HepG2 (cell line): ENCODE data around the gene FARSB. TPM values are rescaled to one million over a fixed set of nuclear protein-coding genes. Genes with fewer than 3 reads are reported as not detected.
A peak's percentile ranks its signal among the peaks of the same experiment; 100 is the strongest.

Source experiments
- CEBPZ ChIP-seq: IDR thresholded peaks from 2 replicates; pipeline ENCODE4 v1.6.1; 2012; ENCODE audit warnings: low read length, improper control_type of control experiment
- CENPBD1 ChIP-seq: sonication (generic); formaldehyde crosslinking; IDR thresholded peaks from 2 replicates; pipeline ENCODE4 v1.8.0; 2022; ENCODE audit warnings: missing genetic modification reagents, low read depth, mild to moderate bottlenecking, borderline replicate concordance
- CREB3 ChIP-seq: sonication (generic); formaldehyde crosslinking; IDR thresholded peaks from 2 replicates; pipeline ENCODE4 v1.5.0; 2020; ENCODE audit warnings: missing genetic modification reagents
- KIAA2018 ChIP-seq: sonication (generic); formaldehyde crosslinking; IDR thresholded peaks from 2 replicates; pipeline ENCODE4 v1.5.0; 2020; ENCODE audit warnings: mild to moderate bottlenecking, missing genetic modification reagents, borderline replicate concordance
- NCOA5 ChIP-seq: sonication (generic); formaldehyde crosslinking; IDR thresholded peaks from 2 replicates; pipeline ENCODE4 v1.4.0; 2020; ENCODE audit warnings: missing genetic modification reagents
- PLRG1 ChIP-seq: fragments of 450-650 bp; conservative IDR thresholded peaks from 2 replicates; pipeline ENCODE4 v1.6.1; 2016
- SOX5 ChIP-seq: IDR thresholded peaks from 2 replicates; pipeline ENCODE4 v1.6.1; 2016; ENCODE audit warnings: borderline replicate concordance
- WIZ ChIP-seq: sonication (generic); formaldehyde crosslinking; IDR thresholded peaks from 2 replicates; pipeline ENCODE4 v1.5.1; 2020; ENCODE audit warnings: mild to moderate bottlenecking, missing genetic modification reagents
- ZBTB25 ChIP-seq: IDR thresholded peaks from 2 replicates; pipeline ENCODE4 v1.6.1; 2018; ENCODE audit warnings: missing genetic modification reagents
- ZNF451 ChIP-seq: sonication (generic); formaldehyde crosslinking; IDR thresholded peaks from 2 replicates; pipeline ENCODE4 v1.5.0; 2020; ENCODE audit warnings: mild to moderate bottlenecking, missing genetic modification reagents
- ZNF773 ChIP-seq: sonication (generic); formaldehyde crosslinking; IDR thresholded peaks from 2 replicates; pipeline ENCODE4 v1.4.0; 2020; ENCODE audit warnings: missing genetic modification reagents, borderline replicate concordance
- ZNF784 ChIP-seq: sonication (generic); formaldehyde crosslinking; IDR thresholded peaks from 2 replicates; pipeline ENCODE4 v1.5.1; 2020; ENCODE audit warnings: missing genetic modification reagents, mild to moderate bottlenecking, borderline replicate concordance
- polyA plus RNA-seq, 8 experiments: library from polyadenylated mRNA; depleted of rRNA in 3 of 8; stranded (reverse) in 7 of 8; unstranded in 1 of 8; fragments of >200 nt; fragmentation: Illumina TruSeq in 4 of 8; extraction: Trizol in 4 of 8; gene quantifications; 2 replicates each; pipeline versions ENCODE4 v1.2.1 to v1.2.3, GENCODE V29; 2011 to 2016; ENCODE audit warnings: low read depth in 4 of 8, missing spikeins in 1 of 8, mixed read lengths in 1 of 8; ENCODE audit not compliant: insufficient read depth in 1 of 8
- total RNA-seq, 5 experiments: library from RNA; depleted of rRNA; stranded (reverse); fragments of >200 nt; fragmentation: Illumina TruSeq; extraction: Trizol; gene quantifications; 2 replicates each; pipeline ENCODE4 v1.2.3, GENCODE V29; 2016; ENCODE audit warnings: low read depth in 1 of 5

FARSB gene
- total and polyA plus RNA-seq, 2 of the 13 experiments (the other 11 are each of a cell fraction or from before 2014, with no cell fraction given), result 23.3 to 45.9 TPM

- TF ChIP-seq KIAA2018 (CRISPR knock-in tag) (peak; percentile 94; the same call in 1 of the 2 replicates), ZNF784 (CRISPR knock-in tag) (peak; percentile 52; the same call in 1 of the 2 replicates), CEBPZ (no peak), ZNF773 (CRISPR knock-in tag) (0 out of 2 replicates have a peak, but pooled peaks have one; percentile 36), PLRG1 (no peak), ZBTB25 (CRISPR knock-in tag) (peak; percentile 1; the same call in 1 of the 2 replicates), CREB3 (CRISPR knock-in tag) (no peak), CENPBD1 (CRISPR knock-in tag) (no peak; the same call in 1 of the 2 replicates), ZNF451 (CRISPR knock-in tag) (peak; percentile 93), SOX5 (0 out of 2 replicates have a peak, but pooled peaks have one; percentile 20), NCOA5 (CRISPR knock-in tag) (no peak), WIZ (CRISPR knock-in tag) (peak; percentile 91)
Observed at GRCh38 chr2:222671259-222672067, 15.6 kb upstream of the FARSB start, which contains the start of gene MOGAT1 (continued).
